ENCODE measurements around the gene BLOC1S2.
A peak's percentile ranks its signal among the peaks of the same experiment; 100 is the strongest.
"Not testable (repeated sequence)": the region's sequence is repeated elsewhere in the genome, so short reads cannot be mapped to it uniquely, and the experiment has no call there.

The BLOC1S2 gene

GRCh38 chr10:100289641-100290040 is 3.2 kb upstream of the BLOC1S2 start:
- no peak for DNase-seq

- no peak for DNase-seq
Measured at GRCh38 chr10:100288196-100288595, 1.7 kb upstream of the BLOC1S2 start.

- DNase-seq, result no peak
Measured at GRCh38 chr10:100287756-100288155, 1.3 kb upstream of the BLOC1S2 start.

- DNase-seq, result not testable (repeated sequence)
Measured at GRCh38 chr10:100285326-100285725, 1.2 kb downstream of the BLOC1S2 start.

GRCh38 chr10:100282907-100283306 is 3.6 kb downstream of the BLOC1S2 start:
- DNase-seq, result no peak

- not testable (repeated sequence) for DNase-seq
Measured at GRCh38 chr10:100276971-100277370, 9.5 kb downstream of the BLOC1S2 start.

- DNase-seq, result peak; percentile 62
Measured at GRCh38 chr10:100267239-100268104, 19.0 kb downstream of the BLOC1S2 start, which contains the start of gene CWF19L1. Gene CWF19L1 (minus strand): TSS chr10:100267638. CDS start chr10:100267593, 45 bp downstream.

- no peak for DNase-seq
Measured at GRCh38 chr10:100265821-100266485, 20.5 kb downstream of the BLOC1S2 start.

GRCh38 chr10:100254191-100254590 is 32.3 kb downstream of the BLOC1S2 start:
- DNase-seq, result no peak

- DNase-seq, result no peak
Measured at GRCh38 chr10:100253041-100253440, 33.4 kb downstream of the BLOC1S2 start.

GRCh38 chr10:100248820-100249219 is 37.7 kb downstream of the BLOC1S2 start:
- DNase-seq, result no peak

- DNase-seq, result no peak
Measured at GRCh38 chr10:100245484-100246220, 40.8 kb downstream of the BLOC1S2 start.

- no peak for DNase-seq
Measured at GRCh38 chr10:100239851-100240250, 46.6 kb downstream of the BLOC1S2 start.

- no peak for DNase-seq
Measured at GRCh38 chr10:100238429-100238828, 48.1 kb downstream of the BLOC1S2 start.

- no peak for DNase-seq
Measured at GRCh38 chr10:100232101-100232500, 54.4 kb downstream of the BLOC1S2 start.

- no peak for DNase-seq
Measured at GRCh38 chr10:100229819-100230422, 56.6 kb downstream of the BLOC1S2 start.

GRCh38 chr10:100223879-100224278 is 62.6 kb downstream of the BLOC1S2 start:
- no peak for DNase-seq

Measured in effector CD8-positive, alpha-beta T cell (primary cell).